ENCODE results near the gene AVPR2. TPM values are rescaled to one million over a fixed set of nuclear protein-coding genes. Genes with fewer than 3 reads are reported as not detected.

Gene AVPR2
- total and polyA plus RNA-seq, 4 donors: 0.51 to 2.5 (median 0.84) TPM

- Histone ChIP-seq H3K9ac (ENCODE audit: insufficient read depth in 1 of 2, low read length in 2 of 2) (no peak overlapping the region), H3K4me3 (no peak overlapping the region), H3K27me3 (ENCODE audit: control insufficient read depth in 3 of 3, insufficient read depth in 3 of 3, low read length in 2 of 3) (peaks cover 18 to 54% (median 40%) of the 10 kb centered on the region in 3 donors), H3K9me3 (ENCODE audit: control insufficient read depth in 4 of 4, insufficient read depth in 3 of 4, low read length in 3 of 4) (peaks cover 0 to 7% (median 0%) of the 10 kb centered on the region in 4 donors), H3K27ac (ENCODE audit: low read depth in 1 of 2, low read length in 1 of 2) (no peak overlapping the region), H3K36me3 (ENCODE audit: control insufficient read depth in 4 of 4, insufficient read depth in 4 of 4, low read length in 4 of 4) (no peaks in the 10 kb centered on the region), H3K4me1 (ENCODE audit: control insufficient read depth in 5 of 5, insufficient read depth in 5 of 5, low read length in 5 of 5) (peaks cover 0 to 2% (median 0%) of the 10 kb centered on the region in 5 donors)
- DNase-seq (no peak), ATAC-seq (ENCODE audit: insufficient read depth, low FRiP score) (no peak)
- WGBS, 2 donors: 52 to 65% methylated on average over 6 of the region's 6 CpGs
- TF ChIP-seq, protein P1, sequence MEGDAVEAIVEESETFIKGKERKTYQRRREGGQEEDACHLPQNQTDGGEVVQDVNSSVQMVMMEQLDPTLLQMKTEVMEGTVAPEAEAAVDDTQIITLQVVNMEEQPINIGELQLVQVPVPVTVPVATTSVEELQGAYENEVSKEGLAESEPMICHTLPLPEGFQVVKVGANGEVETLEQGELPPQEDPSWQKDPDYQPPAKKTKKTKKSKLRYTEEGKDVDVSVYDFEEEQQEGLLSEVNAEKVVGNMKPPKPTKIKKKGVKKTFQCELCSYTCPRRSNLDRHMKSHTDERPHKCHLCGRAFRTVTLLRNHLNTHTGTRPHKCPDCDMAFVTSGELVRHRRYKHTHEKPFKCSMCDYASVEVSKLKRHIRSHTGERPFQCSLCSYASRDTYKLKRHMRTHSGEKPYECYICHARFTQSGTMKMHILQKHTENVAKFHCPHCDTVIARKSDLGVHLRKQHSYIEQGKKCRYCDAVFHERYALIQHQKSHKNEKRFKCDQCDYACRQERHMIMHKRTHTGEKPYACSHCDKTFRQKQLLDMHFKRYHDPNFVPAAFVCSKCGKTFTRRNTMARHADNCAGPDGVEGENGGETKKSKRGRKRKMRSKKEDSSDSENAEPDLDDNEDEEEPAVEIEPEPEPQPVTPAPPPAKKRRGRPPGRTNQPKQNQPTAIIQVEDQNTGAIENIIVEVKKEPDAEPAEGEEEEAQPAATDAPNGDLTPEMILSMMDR (IDR thresholded peaks at IDR 0.05; ENCODE audit: control extremely low read depth, extremely low read depth): no peak
These were observed 16.1 kb upstream of the AVPR2 start for GRCh38 chrX:153888344-153888743.

- H3K4me3 ChIP-seq: no peak overlapping the region
- no peaks in the 10 kb centered on the region for H3K36me3 ChIP-seq (ENCODE audit: control insufficient read depth in 4 of 4, insufficient read depth in 4 of 4, low read length in 4 of 4)
- ATAC-seq (ENCODE audit: insufficient read depth, low FRiP score): no peak
- no peak overlapping the region for H3K27ac ChIP-seq (ENCODE audit: low read depth in 1 of 2, low read length in 1 of 2)
- DNase-seq: no peak
- H3K27me3 ChIP-seq (ENCODE audit: control insufficient read depth in 3 of 3, insufficient read depth in 3 of 3, low read length in 2 of 3): peaks cover 18 to 47% (median 36%) of the 10 kb centered on the region in 3 donors
- peaks cover 0 to 2% (median 0%) of the 10 kb centered on the region in 5 donors for H3K4me1 ChIP-seq (ENCODE audit: control insufficient read depth in 5 of 5, insufficient read depth in 5 of 5, low read length in 5 of 5)
- 96 to 100% methylated on average over 6 of the region's 6 CpGs for WGBS, 2 donors
- H3K9ac ChIP-seq (ENCODE audit: insufficient read depth in 1 of 2, low read length in 2 of 2): no peak overlapping the region
- TF ChIP-seq, protein P1 (IDR thresholded peaks at IDR 0.05; ENCODE audit: control extremely low read depth, extremely low read depth): no peak
- H3K9me3 ChIP-seq (ENCODE audit: control insufficient read depth in 4 of 4, insufficient read depth in 3 of 4, low read length in 3 of 4): peaks cover 0 to 7% (median 0%) of the 10 kb centered on the region in 4 donors
These were observed 15.3 kb upstream of the AVPR2 start for GRCh38 chrX:153889123-153889522.

- Histone ChIP-seq H3K9me3 (ENCODE audit: control insufficient read depth in 4 of 4, insufficient read depth in 3 of 4, low read length in 3 of 4) (peaks cover 0 to 8% (median 0%) of the 10 kb centered on the region in 4 donors), H3K9ac (ENCODE audit: insufficient read depth in 1 of 2, low read length in 2 of 2) (no peak overlapping the region), H3K27ac (ENCODE audit: low read depth in 1 of 2, low read length in 1 of 2) (no peak overlapping the region), H3K36me3 (ENCODE audit: control insufficient read depth in 4 of 4, insufficient read depth in 4 of 4, low read length in 4 of 4) (no peaks in the 10 kb centered on the region), H3K4me1 (ENCODE audit: control insufficient read depth in 5 of 5, insufficient read depth in 5 of 5, low read length in 5 of 5) (peaks cover 0 to 4% (median 0%) of the 10 kb centered on the region in 5 donors), H3K27me3 (ENCODE audit: control insufficient read depth in 3 of 3, insufficient read depth in 3 of 3, low read length in 2 of 3) (peaks cover 0 to 11% (median 2%) of the 10 kb centered on the region in 3 donors), H3K4me3 (no peak overlapping the region)
- DNase-seq (no peak), ATAC-seq (ENCODE audit: insufficient read depth, low FRiP score) (no peak)
- TF ChIP-seq, protein P1 (IDR thresholded peaks at IDR 0.05; ENCODE audit: control extremely low read depth, extremely low read depth): no peak
These were observed 6.6 kb upstream of the AVPR2 start for GRCh38 chrX:153897899-153898298.

Data from lung (tissue), 12 donors.